HG02970 (cell line): Measurements from ENCODE around the gene LRRC9.
"Not testable (repeated sequence)": the region's sequence is repeated elsewhere in the genome, so short reads cannot be mapped to it uniquely, and the experiment has no call there.

Experiments
- ATAC-seq: cut with Tn5 transposase; IDR thresholded peaks from one replicate; pipeline ENCODE4 v1.9.1; 2021; ENCODE audit warnings: mild to moderate bottlenecking, moderate library complexity, moderate number of reproducible peaks; ENCODE audit not compliant: unreplicated experiment, low FRiP score

LRRC9 gene

DNA sequence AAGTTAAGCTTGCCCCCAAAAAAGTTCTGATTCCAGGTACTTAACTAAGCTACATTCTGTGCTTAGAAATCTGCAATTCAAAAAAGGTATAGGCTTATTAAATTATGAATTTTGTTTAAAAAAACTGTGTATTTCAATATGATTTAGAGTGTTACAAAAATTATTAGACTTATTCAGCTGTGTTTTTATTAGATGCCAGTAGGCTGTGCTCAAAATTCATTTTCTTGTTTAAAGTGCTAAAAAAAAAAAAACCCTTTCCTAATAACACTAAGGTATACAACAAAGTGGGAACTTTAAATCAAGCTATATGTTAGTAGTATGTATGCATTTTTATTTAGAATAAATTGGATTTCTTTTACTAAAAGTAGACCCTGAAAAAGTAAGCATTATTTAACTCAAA lies 25.0 kb downstream of the LRRC9 start:
- ATAC-seq = no peak

DNA sequence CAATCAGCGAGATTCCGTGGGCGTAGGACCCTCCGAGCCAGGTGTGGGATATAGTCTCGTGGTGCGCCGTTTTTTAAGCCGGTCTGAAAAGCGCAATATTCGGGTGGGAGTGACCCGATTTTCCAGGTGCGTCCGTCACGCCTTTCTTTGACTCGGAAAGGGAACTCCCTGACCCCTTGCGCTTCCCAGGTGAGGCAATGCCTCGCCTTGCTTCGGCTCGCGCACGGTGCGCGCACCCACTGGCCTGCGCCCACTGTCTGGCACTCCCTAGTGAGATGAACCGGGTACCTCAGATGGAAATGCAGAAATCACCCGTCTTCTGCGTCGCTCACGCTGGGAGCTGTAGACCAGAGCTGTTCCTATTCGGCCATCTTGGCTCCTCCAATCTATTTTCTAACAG lies 32.2 kb downstream of the LRRC9 start:
- ATAC-seq = not testable (repeated sequence)

DNA sequence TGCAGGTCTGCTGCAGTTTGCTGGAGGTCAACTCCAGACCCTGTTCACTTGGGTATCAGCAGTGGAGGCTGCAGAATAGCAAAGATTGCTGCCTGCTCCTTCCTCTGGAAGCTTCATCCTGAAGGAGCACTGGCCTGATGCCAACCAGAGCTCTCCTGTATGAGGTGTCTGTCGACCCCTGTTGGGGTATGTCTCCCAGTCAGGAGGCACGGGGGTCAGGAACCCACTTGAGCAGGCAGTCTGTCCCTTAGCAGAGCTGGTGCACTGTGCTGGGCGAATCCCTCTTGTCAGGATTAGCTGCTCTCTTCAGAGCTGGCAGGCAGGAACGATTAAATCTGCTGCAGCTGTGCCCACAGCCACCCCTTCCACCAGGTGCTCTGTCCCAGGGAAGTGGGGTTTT lies 37.9 kb downstream of the LRRC9 start:
- ATAC-seq = not testable (repeated sequence)

DNA sequence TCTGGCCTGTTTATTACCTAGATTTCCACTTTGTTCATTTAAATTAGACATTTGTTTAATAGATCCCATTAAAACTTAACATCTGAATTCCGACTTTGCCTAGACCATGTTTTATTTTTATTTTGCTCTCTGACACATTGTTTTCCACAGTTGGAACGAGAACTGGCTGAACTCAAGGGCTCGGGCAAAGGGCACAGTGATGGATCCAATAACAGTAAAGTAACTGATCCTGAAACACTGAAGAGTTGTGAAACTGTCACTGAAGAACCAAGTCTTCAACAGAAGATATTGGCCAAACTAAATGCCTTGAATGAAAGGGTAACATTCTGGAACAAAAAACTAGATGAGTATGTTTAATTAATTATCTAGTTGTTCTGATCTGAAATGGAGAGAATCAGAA lies 39.7 kb downstream of the LRRC9 start:
- no peak for ATAC-seq

DNA sequence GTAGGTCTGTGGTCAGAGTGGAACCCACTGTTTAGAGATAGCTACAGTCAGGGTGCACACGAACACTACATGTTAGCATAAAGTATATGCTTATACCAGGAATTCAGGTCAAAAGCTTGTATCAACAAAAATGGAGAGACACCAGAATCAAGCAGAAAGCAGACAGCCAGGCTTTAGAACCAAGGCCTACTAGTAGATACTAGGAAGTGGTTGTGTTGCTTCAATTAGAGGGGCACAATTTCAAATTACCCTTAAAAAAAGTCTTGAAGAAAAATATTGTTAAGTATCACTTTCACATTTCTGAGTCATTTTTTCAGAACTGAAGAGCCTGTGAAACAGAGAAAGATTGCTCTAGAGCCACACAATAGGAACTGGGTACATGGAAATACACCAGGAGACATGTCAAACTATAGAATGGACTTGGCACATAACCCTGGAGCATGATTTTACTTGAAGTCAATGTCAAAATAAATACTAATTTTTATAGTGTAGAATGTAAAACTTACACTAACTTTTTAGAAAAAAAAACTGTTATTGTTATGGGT lies 41.6 kb downstream of the LRRC9 start:
- ATAC-seq = peak; percentile 39

DNA sequence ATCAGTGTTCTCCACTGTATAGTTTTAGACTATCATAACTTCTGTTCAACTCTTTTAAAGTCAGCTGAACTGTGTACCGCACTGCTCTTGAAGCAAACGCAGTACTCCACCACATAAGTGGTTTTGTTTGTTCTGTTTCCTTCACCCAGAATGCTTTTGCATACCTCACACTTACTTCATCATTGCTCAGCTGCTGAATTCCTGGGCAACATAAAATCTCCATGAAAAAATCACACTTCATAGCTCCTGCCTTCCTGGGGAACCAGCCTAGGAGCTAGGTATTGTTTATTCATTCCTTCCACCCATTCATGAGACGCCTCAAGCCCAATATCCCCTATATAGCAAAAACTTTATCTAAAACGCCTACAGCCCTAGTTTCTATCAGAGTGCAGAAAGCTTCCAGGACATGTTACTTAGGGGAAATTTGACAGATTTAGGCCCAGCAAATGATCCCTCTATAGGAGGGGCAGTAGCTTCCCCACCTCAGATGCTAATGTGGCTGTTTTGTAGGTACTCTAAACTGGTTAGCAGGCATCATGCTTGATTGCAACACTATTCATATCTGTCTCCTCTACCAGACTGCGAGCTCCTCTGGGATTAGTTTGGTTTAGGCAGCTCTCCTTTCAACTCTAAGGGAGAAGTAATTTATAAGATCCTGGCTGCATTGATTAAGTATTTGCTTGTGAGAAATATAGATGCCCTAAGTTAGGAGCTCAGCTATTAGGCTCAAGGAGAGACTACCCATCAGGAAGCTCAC lies 44.5 kb downstream of the LRRC9 start:
- peak; percentile 22 for ATAC-seq

DNA sequence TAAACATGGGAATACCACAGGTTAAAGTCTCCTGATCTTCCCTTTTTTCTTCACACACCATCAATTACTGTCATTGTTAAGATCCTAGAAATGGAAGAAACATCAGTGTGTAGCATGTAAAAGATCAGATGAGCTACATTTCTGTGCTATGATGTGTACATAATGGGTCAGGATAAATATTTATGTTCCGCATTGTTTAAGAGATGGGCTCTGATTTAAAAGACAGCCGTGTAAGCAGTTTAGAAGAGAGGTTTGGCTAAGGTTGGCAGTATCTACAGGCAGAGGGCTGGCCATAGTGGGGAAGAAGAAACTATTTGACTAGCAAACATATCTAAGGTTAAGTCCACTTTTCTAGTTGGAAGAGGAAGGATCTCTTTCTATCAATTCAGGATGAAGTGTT lies 49.4 kb downstream of the LRRC9 start:
- no peak for ATAC-seq

DNA sequence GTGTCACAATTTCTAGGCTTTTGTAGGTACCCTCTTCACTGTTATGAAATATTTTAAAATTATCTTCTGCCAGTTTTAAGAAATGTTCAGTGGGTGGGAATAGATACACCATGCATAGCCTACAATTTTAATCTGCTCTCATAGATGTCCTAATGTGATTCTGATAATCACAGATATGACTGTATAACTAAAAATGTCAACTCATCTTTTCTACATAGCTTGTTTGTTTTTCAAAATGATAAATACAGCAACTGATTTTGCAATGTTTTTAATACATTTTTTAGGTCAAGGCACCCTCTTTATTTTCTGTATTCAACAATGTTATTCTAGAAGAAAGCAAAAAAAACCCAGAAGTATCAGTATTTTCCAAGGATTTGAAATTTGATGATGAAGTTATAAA lies 61.6 kb downstream of the LRRC9 start:
- ATAC-seq = no peak

DNA sequence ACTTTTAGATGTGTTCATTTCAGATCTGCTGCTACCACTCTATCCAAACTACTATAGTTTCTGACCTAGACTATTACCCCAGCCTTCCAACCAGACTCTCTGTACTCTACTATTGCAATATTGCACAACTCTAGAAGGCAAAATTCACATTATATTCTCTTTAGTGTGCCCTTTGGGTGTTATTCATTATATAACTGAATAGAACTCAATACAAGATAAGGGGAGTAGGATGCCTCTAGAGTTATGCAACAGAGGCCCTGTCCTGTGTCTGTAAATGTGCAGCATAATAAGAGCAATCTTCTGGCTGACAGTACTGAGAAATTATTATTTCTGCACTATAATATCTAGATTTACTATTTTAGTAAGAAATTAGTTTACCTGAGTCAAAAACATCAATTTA lies 63.1 kb downstream of the LRRC9 start:
- no peak for ATAC-seq

DNA sequence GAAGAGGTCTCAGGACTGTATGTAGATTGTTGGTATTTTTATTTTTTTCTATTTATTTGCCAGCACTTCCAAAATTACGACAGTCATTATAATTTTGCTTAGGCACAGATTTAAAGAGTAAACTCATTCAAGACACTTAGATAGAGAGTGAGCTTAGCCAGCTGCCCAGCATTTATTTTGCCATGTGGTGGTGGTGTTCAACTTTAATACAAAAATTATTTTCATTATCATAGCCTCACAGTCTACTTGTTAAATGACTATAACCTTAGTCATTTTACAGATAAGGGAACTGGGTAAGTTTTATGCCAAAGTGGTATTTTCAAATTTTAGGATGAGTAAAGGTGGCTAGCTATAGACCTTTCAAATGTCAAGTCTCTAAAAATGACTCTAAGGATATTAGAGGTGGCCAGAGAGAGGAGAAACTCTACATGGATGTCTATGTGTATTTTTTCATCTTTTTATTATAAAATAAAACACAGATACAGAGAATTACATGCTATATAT lies 66.7 kb downstream of the LRRC9 start:
- ATAC-seq = no peak

DNA sequence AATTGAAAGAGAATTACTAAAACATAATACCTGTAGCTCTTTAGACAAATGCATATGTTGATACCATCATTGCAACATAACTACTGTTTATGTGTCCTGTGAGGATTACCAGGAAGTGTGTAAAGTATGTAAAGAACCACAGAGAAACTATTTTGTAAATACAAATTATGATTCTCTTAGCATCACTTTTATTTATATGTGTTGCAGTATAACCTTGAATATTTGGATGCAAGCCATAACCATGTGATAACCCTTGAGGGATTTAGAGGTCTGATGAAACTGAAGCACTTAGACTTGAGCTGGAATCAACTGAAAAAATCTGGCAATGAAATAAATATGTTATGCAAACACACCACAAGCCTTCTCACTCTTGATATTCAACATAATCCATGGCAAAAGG lies 77.5 kb downstream of the LRRC9 start:
- no peak for ATAC-seq

DNA sequence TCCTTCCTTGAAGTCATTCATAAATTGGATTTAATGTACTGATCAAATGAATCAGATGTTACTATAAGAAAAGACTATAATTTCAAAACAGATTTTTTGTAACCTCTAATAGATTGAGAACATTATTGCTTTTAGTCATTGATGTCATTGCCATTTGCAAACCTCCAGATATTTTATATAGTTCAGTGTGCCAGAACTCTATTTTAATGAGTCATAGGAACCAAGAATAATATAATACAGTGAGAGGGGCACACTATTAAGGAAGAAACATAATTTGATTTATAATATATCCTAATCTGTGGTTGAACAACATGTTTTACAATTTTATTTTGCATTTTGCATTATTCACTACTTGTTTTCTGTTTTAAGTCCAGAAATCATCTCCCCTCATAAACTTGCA lies 78.0 kb downstream of the LRRC9 start:
- ATAC-seq = no peak

DNA sequence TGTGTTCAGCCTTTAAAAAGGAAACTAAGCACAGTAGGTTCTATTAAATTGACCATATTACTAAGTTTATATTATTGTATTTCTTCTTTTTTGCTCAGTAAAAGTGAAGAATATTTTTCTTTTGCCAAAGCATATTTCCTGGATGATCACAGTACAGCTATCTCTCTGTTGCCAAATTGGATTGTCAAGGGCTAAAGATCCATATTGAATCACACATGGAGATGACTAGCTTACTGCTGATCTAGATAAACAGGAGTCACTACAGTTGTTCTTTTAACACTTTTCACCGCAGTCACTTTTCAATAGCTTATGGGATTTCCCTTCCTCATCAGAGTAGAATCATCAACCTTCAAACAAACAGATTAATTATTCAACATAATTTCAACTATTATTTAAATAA lies 78.6 kb downstream of the LRRC9 start:
- no peak for ATAC-seq

DNA sequence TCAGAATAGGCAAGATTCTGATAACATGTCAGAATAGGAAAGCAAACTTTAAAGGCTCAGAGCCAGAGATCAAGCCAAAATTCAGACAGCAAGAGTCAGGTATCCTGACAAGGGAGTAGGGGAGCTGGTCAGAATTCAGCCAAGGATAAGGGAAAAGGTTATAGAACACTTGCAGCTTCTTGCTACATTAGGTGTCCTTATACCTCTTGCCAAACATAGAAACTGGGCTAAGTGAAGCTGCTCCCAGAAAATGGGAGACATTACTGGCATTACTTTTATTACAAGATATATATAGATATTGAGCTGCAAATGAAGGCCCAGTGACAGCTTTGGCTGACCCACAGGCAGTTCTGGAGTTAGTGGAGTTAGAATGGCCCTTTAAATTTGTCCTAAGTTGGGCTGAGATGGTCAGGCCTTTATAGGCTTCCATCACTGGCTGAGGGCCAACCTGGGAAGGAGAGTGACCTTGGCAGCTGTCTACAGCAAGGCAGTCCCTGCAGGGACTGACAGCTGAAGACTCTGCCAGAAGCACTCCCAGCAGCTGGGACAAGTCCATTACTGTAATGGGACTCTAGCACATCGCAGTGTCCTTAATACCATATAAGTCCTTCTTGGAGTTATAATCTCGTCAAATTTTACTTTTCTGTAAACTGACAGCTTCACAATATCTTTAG lies 83.0 kb downstream of the LRRC9 start:
- no peak for ATAC-seq

DNA sequence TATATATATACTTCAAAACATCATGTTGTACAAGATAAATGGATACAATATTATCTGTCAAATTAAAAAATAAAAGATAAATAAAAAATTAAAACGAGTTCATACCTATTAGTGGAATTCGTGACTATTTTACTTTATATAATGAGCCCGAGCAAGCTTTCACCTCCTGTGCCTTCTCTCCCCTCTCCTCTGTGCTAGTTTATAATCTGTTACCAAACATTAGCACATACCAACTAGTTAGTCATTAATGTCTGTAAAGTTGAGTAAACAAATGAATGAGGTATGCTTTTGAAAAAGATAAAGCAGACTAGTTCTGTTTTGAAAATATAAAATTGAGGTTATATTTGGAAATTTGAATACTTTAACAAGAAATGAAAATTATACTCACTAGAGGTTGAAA lies 84.0 kb downstream of the LRRC9 start:
- no peak for ATAC-seq

DNA sequence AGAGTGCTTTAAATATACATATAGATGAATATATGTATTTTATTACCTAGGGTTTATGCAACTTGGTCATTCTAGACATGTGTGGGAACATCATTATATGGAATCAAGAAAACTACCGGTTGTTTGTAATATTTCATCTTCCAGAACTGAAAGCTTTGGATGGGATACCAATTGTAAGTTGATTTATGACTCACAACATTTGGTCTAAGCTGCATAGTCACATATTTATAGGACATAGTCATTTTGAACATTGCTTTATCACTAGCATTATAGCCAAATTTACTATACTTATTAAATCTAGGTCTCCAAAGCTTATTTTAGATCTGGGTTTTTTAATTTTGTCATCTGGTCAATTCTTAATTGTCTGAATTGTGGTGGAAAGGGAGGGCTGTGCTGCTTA lies 88.1 kb downstream of the LRRC9 start:
- no peak for ATAC-seq

DNA sequence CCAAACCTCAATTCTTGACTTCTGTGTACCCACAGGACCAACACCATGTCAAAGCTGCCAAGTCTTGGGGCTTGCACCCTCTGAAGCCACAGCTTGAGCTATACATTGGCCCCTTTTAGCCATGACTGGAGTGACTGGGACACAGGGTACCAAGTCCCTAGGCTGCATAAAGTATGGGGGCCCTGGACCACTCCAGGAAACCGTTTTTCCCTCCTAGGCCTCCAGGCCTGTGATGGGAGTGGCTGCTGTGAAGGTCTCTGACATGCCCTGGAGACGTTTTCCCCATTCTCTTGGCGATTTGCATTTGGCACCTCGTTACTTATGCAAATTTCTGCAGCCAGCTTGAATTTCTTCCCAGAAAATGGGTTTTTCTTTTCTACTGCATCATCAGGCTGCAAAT lies 90.3 kb downstream of the LRRC9 start:
- ATAC-seq = not testable (repeated sequence)

DNA sequence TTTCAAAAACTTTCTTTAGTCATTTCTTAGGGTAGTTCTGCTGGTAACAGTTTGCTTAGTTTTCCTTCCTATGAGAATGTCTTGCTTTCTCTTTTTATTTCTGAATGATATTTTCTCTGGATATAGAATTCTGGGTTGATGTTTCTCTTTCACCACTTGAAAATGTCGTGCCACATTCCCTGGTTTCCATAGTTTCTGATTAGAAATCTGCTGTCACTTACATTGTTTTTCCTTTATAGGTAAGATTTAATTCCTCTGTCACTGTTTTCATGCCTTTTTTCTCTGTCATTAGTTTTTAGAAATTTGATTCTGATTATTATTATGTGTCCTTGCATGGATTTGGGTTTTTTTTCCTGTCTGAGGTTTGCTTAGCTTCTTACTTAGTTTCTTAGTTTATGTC lies 94.5 kb downstream of the LRRC9 start:
- ATAC-seq = no peak

DNA sequence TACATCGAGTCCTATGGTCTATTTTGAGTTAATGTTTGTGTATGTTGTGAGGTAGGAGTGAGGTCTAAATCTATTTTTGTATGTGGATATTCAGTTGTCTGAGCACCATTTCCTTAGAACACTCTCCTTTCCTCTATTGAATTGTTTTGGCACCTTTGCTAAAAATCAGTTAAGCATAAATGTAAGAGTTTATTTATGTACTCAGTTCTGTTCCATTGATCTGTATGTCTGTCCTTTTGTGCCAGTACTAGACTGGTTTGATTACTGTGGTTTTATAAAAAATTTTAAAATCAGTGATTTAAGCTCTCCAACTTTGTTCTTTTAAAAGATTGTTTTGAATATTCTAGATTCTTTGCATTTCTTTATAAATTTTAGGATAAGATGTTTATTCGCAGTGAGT lies 101.7 kb downstream of the LRRC9 start:
- no peak for ATAC-seq

DNA sequence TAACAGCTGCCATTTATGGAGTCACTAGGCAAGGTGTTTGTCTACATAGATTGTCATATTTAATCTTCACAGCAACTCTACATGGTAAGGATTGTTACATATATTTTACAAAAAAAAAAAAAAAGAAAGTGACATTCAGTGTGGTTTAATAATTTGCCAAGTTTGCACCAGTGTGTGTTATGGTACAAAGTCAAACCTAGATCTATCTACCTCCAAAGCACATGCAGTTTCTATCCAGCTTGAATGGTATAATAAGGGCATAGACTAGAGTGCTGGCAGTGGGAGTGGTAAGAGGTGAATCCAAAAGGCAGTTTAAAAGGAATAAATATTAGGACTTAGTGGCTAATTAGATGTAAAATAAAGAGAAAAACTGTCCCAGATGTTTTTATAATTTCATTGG lies 105.6 kb downstream of the LRRC9 start:
- no peak for ATAC-seq

DNA sequence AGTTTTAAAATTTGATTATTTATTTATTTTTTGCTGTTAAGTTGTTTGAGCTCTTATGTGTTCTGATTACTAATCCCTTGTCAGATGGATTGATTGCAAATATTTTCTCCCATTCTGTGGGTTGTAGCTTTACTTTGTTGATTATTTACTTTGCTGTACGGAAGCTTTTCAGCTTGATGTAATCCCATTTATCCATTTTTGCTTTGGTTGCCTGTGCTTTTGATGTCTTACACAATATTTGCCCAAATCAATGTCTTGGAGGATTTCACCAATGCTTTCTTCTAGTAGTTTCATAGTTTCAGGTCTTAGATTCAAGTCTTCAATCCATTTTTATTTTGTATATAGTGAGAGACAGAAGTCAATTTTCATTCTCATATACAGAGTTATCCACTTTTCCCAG lies 115.2 kb downstream of the LRRC9 start:
- no peak for ATAC-seq

DNA sequence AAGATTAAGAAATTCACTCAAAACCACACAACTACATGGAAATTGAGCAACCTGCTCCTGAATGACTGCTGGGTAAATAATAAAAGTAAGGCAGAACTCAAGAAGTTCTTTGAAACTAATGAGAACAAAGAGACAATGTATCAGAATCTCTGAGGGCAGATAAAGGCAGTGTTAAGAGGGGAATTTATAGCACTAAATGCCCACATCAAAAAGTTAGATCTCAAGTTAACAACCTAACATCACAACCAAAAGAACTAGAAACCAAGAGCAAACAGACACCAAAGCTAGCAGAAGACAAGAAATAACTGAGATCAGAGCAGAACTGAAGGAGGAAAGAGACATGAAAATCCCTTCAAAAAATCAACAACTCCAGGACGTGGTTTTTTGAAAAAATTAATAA lies 128.0 kb downstream of the LRRC9 start:
- not testable (repeated sequence) for ATAC-seq
